HG03095 (cell line): Measurements from ENCODE around the gene CYS1.
"Not testable (repeated sequence)": the region's sequence is repeated elsewhere in the genome, so short reads cannot be mapped to it uniquely, and the experiment has no call there.

Source experiments
- ATAC-seq: cut with Tn5 transposase; IDR thresholded peaks from one replicate; pipeline ENCODE4 v1.9.1; 2021; ENCODE audit warnings: moderate library complexity; ENCODE audit not compliant: unreplicated experiment

The CYS1 gene

GRCh38 chr2:10079870-10080535, at the start of gene CYS1:
TSS of gene CYS1 (minus strand) at chr2:10080411. CDS start at chr2:10080223, 188 bp downstream.
- peak; percentile 39 for ATAC-seq

DNA sequence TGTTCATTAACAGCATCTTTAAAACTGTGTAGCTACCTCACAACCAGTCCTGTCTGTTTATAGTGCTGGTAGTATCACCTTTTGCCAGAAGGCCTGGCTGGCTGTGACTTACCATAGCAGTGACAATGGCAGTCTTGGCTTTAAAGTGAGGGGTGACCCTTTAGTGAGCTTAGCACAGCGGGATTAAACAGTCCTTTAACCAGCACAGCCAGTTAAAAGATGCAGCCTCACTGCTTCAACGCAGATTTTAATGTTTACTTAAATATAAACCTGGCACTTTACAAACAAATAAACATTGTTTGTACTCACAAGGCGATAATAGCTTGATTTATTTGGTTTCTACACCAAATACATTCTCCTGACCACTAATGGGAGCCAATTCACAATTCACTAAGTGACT, 49.3 kb upstream of the CYS1 start:
- no peak for ATAC-seq

GRCh38 chr2:10128420-10128819, 48.2 kb upstream of the CYS1 start:
- no peak for ATAC-seq

DNA sequence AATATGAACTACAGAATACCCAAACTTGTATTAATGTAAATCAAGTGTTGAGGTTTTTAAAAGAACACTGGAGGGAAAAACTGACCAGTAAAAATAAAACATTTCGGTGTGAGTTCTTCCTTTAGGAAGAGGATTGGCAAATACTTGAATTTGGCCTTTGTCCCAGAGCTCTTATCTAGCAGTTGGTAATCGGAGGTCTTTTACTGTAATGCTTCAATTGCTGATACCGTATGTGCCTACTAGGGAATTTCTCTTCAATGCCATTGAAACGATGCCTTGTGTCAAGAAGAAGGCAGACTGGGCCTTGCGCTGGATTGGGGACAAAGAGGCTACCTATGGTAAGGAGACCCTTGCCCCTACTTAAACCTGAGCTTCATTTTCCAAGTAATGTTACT, 46.4 kb upstream of the CYS1 start:
- no peak for ATAC-seq

GRCh38 chr2:10125842-10126631, 45.8 kb upstream of the CYS1 start:
- no peak for ATAC-seq

GRCh38 chr2:10124538-10125045, 44.4 kb upstream of the CYS1 start:
- no peak for ATAC-seq

DNA sequence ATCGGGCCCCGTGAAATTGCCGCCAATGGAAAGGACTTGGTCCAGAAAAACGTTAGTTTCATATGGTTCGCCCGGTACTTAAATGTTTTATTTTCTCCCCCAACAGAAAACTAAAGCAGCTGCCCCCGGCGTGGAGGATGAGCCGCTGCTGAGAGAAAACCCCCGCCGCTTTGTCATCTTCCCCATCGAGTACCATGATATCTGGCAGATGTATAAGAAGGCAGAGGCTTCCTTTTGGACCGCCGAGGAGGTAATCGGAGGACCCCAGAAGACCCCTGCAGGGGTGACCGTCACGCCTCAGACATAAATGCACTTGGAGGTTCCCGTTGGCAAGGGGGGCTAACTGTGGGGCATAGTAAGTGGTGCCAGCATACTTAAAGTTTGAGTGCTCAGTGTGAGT, 43.1 kb upstream of the CYS1 start:
- no peak for ATAC-seq

DNA sequence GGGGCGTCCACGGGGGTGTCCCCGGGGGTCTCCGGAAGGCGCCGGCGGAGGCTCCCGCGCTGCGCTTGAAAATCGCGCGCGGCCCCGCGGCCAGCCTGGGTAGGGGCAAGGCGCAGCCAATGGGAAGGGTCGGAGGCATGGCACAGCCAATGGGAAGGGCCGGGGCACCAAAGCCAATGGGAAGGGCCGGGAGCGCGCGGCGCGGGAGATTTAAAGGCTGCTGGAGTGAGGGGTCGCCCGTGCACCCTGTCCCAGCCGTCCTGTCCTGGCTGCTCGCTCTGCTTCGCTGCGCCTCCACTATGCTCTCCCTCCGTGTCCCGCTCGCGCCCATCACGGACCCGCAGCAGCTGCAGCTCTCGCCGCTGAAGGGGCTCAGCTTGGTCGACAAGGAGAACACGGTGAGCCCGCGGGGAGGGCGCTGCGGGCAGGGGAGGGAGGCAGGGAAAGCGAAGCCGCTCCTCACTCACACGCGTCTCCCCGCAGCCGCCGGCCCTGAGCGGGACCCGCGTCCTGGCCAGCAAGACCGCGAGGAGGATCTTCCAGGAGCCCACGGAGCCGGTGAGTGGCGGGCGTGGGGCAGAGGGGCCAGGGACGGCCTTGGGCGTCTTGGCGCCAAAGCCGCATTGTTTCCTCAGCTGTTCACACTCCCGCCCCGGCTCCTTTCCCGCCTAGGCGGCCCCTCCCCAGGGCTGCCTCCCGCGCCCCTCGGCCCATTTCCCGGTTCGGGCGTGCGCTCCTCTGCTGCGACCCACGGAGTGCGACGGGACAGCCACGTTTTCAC, 42.5 kb upstream of the CYS1 start, which contains the start of gene RRM2:
Gene RRM2, plus strand, starts transcription at position 240 of the 781 bp plus-strand sequence. Its CDS starts 60 bp downstream, at position 300.
- ATAC-seq = peak; percentile 57

- ATAC-seq = no peak
Measured at GRCh38 chr2:10120877-10121574, 40.8 kb upstream of the CYS1 start.

GRCh38 chr2:10120158-10120876, 40.1 kb upstream of the CYS1 start:
- ATAC-seq = peak; percentile 44

GRCh38 chr2:10119601-10120157, 39.5 kb upstream of the CYS1 start:
- ATAC-seq = no peak

DNA sequence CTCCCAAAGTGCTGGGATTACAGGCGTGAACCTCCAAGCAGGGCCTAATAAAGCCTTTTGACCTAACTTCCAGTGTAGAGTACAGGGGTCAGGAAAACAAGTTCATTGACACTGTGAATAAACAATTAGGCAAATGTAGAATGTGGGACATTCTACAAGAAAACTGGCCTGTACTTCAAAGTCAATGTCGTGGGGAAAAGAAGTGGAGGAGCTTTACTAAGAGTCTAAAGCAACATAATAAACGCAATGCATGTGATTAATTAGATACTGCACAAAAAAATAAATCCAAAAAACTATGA, 38.8 kb upstream of the CYS1 start:
- no peak for ATAC-seq

DNA sequence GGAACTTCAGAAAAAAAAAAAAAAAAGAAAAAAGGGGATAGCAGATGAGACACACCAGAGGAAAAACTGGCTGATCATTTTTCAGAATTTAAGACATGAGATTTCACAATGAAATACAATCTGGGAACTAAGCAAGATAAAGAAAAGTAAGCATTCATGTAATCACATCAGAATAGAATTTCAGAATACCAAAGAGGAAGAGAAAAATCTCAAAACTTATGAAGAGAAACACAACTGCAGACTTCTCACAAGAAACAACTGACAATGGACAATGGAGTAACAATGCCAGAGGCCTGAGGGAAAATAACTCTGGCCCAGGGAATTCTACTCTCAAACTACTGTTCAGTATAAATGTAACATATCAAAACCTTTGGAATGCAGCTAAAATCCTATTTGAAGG, 29.1 kb upstream of the CYS1 start:
- no peak for ATAC-seq

DNA sequence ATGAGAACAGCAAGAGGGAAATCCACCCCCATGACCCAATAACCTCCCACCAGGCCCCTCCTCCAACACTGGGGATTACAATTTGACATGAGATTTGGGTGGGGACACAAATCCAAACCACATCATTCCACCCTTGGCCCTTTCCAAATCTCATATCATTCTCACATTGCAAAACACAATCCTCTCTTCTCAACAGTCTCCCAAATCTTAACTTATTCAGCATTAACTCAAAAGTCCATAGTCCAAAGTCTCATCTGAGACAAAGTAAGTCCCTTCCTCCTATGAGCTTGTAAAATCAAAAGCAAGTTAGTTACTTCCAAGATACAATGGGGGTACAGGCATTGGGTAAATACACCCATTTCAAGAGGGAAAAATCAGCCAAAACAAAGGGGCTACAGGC, 24.7 kb upstream of the CYS1 start:
- not testable (repeated sequence) for ATAC-seq

GRCh38 chr2:10103179-10103578, 23.0 kb upstream of the CYS1 start:
- ATAC-seq = no peak

- ATAC-seq = no peak
Measured at GRCh38 chr2:10101491-10101890, 21.3 kb upstream of the CYS1 start.

DNA sequence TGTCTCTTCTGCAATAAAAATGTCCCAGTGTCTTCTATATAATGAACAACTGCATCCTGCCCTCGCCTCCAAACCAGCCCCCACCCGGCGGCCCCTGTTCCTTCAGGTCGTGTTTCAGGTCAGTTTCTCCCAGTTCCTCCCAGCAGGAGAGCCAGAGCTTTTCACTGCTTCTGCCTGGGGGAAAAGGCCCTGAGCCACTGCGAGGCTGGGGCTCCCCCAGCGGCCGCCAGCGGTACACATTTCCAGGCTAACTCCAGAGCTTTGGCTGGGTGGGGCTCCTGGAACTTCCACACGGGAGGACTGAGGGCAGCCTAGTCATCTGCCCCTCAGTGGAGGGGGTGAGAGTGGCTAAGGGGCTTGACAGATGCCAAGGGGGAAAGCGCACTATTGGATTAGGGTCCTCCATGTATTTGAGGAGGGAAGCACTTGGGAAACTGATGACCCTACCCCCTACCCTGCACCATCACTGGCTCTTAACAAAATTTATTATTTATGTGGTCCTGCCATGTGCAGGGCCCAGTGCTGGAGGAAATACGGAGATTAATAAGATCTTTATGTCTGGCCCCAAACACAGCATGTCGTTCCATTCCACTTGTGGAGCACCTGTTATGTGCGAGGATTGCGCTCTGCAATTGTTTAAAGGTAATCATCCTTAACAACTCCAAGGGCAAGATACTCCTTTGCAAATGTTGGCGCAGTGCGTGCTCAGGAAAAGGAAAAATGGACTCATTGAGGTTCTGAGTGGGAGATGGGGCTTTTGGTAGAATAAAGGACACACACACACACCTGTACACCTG, 17.3 kb upstream of the CYS1 start:
- peak; percentile 70 for ATAC-seq

GRCh38 chr2:10096641-10097040, 16.4 kb upstream of the CYS1 start:
- ATAC-seq = no peak

- no peak for ATAC-seq
Measured at GRCh38 chr2:10095175-10095574, 15.0 kb upstream of the CYS1 start.
